ENCODE data around the gene EFNA1. TPM values are rescaled to one million over a fixed set of nuclear protein-coding genes. Genes with fewer than 3 reads are reported as not detected.

EFNA1 gene
- total RNA-seq, 1 experiment from 2014 or later = 6.5 TPM

DNA sequence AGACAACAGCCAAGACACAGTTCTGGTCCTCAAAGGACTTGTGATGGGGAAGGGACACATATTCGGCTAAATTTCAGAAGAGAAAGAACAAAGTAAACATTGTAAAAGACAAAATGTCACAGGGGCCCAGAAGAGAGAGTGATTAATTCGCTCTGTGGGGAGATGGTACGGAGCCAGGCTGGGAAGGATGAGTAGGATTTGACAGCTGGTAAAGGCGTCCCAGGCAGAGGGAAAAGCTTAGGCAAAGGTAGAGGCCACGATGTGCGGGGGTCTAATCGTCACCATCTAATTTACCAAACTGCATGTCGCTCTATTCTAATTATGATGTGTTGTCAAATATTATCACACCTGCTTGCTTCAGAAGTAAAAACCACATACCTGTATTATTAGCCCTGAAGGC, 17.3 kb upstream of the EFNA1 start:
- TF ChIP-seq, protein P1, sequence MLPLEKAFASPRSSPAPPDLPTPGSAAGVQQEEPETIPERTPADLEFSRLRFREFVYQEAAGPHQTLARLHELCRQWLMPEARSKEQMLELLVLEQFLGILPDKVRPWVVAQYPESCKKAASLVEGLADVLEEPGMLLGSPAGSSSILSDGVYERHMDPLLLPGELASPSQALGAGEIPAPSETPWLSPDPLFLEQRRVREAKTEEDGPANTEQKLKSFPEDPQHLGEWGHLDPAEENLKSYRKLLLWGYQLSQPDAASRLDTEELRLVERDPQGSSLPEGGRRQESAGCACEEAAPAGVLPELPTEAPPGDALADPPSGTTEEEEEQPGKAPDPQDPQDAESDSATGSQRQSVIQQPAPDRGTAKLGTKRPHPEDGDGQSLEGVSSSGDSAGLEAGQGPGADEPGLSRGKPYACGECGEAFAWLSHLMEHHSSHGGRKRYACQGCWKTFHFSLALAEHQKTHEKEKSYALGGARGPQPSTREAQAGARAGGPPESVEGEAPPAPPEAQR (CRISPR knock-in tag; IDR thresholded peaks at IDR 0.05) = no peak
- TF ChIP-seq TEAD4 (CRISPR knock-in tag; IDR thresholded peaks at IDR 0.05) (no peak), ESRRA (CRISPR knock-in tag; IDR thresholded peaks at IDR 0.05; ENCODE audit: borderline replicate concordance) (no peak)
- ChIA-PET CTCF (interaction anchor here (1.0 kb wide), 1 partner anchor 57 kb away, joined by 5 read pairs; no protein-coding TSS in a partner anchor), POLR2A (no interaction called here)
- Mint-ChIP-seq H3K4me1 (peaks cover 4% of the 10 kb centered on the region; the same call in 1 of the 2 replicates), H3K36me3 (no peaks in the 10 kb centered on the region), H3K27me3 (ENCODE audit: low read depth) (peaks cover 7% of the 10 kb centered on the region), H3K27ac (no peak overlapping the region), H3K9me3 (no peaks in the 10 kb centered on the region), H3K4me3 (no peak overlapping the region)
- no peak for ATAC-seq
- DNase-seq (ENCODE audit: low spot score) = no peak

DNA sequence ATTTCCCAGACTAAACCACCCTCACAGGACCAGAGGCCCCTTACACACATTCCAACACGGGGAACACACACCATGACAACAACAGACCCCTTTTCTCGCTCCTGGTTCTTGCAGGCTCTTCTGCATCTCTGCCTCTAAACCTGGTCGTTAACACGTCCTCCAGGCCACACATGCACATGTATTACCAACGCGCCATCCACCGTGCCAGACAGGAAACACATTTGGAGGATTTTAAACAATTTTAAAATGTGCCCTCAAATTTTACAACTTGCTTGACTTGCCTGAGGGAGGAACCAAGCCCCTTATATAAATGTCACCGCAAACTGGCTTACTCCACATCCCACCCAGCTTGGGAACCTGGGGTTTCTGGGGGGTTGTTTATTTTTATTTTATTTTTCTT, 16.9 kb upstream of the EFNA1 start:
- no peaks in the 10 kb centered on the region for H3K9me3 Mint-ChIP-seq
- no peaks in the 10 kb centered on the region for H3K36me3 Mint-ChIP-seq
- POLR2A ChIA-PET = no interaction called here
- H3K4me3 Mint-ChIP-seq = no peak overlapping the region
- H3K4me1 Mint-ChIP-seq = peaks cover 4% of the 10 kb centered on the region; the same call in 1 of the 2 replicates
- ATAC-seq (no peak), DNase-seq (ENCODE audit: low spot score) (no peak)
- no peak overlapping the region; the same call in 1 of the 2 replicates for H3K27ac Mint-ChIP-seq
- TF ChIP-seq GRHL2 (CRISPR knock-in tag; IDR thresholded peaks at IDR 0.05; ENCODE audit: insufficient replicate concordance, severe bottlenecking) (no peak), NR3C1 (CRISPR knock-in tag; conservative IDR thresholded peaks at IDR 0.05; ENCODE audit: low read depth) (no peak), ZNF671 (CRISPR knock-in tag; IDR thresholded peaks at IDR 0.05) (no peak), RORB (CRISPR knock-in tag; IDR thresholded peaks at IDR 0.05) (no peak), CBFB (CRISPR knock-in tag; IDR thresholded peaks at IDR 0.05; ENCODE audit: low read depth) (no peak), SOX15 (CRISPR knock-in tag; IDR thresholded peaks at IDR 0.05) (no peak), ZNF138 (CRISPR knock-in tag; conservative IDR thresholded peaks at IDR 0.05) (no peak), PRRX2 (CRISPR knock-in tag; IDR thresholded peaks at IDR 0.05) (no peak), ELF4 (CRISPR knock-in tag; IDR thresholded peaks at IDR 0.05; ENCODE audit: low read depth) (no peak), FOXJ3 (CRISPR knock-in tag; IDR thresholded peaks at IDR 0.05; ENCODE audit: borderline replicate concordance) (no peak), KAT7 (CRISPR knock-in tag; IDR thresholded peaks at IDR 0.05; ENCODE audit: borderline replicate concordance) (no peak), FOXK1 (CRISPR knock-in tag; IDR thresholded peaks at IDR 0.05) (no peak)
- TF ChIP-seq, protein P2, sequence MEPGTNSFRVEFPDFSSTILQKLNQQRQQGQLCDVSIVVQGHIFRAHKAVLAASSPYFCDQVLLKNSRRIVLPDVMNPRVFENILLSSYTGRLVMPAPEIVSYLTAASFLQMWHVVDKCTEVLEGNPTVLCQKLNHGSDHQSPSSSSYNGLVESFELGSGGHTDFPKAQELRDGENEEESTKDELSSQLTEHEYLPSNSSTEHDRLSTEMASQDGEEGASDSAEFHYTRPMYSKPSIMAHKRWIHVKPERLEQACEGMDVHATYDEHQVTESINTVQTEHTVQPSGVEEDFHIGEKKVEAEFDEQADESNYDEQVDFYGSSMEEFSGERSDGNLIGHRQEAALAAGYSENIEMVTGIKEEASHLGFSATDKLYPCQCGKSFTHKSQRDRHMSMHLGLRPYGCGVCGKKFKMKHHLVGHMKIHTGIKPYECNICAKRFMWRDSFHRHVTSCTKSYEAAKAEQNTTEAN (CRISPR knock-in tag; IDR thresholded peaks at IDR 0.05) = no peak
- TF ChIP-seq, protein P3, sequence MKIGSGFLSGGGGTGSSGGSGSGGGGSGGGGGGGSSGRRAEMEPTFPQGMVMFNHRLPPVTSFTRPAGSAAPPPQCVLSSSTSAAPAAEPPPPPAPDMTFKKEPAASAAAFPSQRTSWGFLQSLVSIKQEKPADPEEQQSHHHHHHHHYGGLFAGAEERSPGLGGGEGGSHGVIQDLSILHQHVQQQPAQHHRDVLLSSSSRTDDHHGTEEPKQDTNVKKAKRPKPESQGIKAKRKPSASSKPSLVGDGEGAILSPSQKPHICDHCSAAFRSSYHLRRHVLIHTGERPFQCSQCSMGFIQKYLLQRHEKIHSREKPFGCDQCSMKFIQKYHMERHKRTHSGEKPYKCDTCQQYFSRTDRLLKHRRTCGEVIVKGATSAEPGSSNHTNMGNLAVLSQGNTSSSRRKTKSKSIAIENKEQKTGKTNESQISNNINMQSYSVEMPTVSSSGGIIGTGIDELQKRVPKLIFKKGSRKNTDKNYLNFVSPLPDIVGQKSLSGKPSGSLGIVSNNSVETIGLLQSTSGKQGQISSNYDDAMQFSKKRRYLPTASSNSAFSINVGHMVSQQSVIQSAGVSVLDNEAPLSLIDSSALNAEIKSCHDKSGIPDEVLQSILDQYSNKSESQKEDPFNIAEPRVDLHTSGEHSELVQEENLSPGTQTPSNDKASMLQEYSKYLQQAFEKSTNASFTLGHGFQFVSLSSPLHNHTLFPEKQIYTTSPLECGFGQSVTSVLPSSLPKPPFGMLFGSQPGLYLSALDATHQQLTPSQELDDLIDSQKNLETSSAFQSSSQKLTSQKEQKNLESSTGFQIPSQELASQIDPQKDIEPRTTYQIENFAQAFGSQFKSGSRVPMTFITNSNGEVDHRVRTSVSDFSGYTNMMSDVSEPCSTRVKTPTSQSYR (CRISPR knock-in tag; IDR thresholded peaks at IDR 0.05) = no peak
- TF ChIP-seq, protein P4, sequence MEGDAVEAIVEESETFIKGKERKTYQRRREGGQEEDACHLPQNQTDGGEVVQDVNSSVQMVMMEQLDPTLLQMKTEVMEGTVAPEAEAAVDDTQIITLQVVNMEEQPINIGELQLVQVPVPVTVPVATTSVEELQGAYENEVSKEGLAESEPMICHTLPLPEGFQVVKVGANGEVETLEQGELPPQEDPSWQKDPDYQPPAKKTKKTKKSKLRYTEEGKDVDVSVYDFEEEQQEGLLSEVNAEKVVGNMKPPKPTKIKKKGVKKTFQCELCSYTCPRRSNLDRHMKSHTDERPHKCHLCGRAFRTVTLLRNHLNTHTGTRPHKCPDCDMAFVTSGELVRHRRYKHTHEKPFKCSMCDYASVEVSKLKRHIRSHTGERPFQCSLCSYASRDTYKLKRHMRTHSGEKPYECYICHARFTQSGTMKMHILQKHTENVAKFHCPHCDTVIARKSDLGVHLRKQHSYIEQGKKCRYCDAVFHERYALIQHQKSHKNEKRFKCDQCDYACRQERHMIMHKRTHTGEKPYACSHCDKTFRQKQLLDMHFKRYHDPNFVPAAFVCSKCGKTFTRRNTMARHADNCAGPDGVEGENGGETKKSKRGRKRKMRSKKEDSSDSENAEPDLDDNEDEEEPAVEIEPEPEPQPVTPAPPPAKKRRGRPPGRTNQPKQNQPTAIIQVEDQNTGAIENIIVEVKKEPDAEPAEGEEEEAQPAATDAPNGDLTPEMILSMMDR (IDR thresholded peaks at IDR 0.05) = no peak
- CTCF ChIA-PET = interaction anchor here (1.0 kb wide), 1 partner anchor 57 kb away, joined by 5 read pairs; no protein-coding TSS in a partner anchor
- peaks cover 7% of the 10 kb centered on the region for H3K27me3 Mint-ChIP-seq (ENCODE audit: low read depth)

Data from WTC11 (cell line).